ENCODE data around the gene DAAM2.

Gene DAAM2

DNA sequence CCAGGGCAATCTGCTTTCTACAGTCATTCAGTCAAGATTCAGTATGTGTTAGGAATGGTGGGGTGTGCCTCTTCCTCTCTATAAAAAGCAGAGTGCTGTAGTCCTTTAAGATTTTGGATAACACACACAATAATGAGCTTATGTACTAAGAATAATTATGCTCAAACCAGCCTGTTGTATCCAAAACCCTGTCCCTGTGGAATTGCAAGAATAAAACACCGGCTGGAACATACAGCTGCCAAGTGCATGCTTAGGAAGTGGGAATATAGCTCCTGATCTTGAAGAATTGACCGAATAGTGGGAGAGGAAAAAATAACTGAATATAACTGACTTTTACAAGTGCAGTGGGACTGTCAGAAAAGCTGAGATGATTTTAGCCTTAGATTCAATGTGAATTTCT lies 143.1 kb downstream of the DAAM2 start:
- ChIA-PET POLR2A (no interaction called here), CTCF (interaction anchor here (1.2 kb wide), 1 partner anchor 70 kb away, joined by 4 read pairs; no protein-coding TSS in a partner anchor)

GRCh38 chr6:39936857-39937256 lies 144.7 kb downstream of the DAAM2 start:
- TF ChIP-seq CTCF (IDR thresholded peaks at IDR 0.05; ENCODE audit: control extremely low read depth, extremely low read depth, low read depth, missing control alignments): no peak
- CTCF ChIA-PET: no interaction called here
- POLR2A ChIA-PET: no interaction called here
- no peak for DNase-seq (ENCODE audit: extremely low spot score)

More for the DNA sequence above, 143.1 kb downstream of the DAAM2 start:
- no peak for DNase-seq (ENCODE audit: extremely low spot score)
- TF ChIP-seq CTCF (IDR thresholded peaks at IDR 0.05; ENCODE audit: control extremely low read depth, extremely low read depth, low read depth, missing control alignments): no peak

DNA sequence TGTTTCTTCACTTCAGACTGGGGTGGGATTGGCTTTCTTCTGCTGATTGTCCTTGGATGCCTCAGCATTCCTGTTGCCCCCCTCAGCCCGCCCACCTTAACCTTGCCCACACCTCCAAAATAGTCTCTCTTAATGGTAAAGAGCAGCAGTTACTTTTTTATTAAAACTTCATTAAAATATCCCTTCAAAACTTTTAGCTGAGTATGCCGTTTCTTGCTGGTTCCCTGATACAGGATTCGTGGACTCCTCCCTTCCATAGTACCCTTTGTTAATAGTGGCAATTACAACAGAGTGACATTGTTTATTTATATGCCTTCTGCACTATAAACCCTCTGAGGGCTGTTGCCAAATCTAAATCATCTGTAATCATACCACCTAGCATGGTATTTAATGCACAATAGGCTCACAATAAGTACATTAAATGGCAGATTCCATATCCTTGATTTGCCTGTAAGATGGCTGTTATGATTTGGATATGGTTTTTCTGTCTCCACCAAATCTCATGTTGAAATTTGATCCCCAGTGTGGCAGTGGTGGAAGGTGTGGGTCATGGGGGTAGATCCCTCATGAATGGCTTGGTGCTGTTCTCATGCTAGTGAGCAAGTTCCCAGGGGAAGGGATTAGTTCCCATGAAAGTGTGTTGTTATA lies 145.6 kb downstream of the DAAM2 start:
- DNase-seq (ENCODE audit: extremely low spot score): no peak
- ChIA-PET CTCF (no interaction called here), POLR2A (no interaction called here)
- TF ChIP-seq CTCF (IDR thresholded peaks at IDR 0.05; ENCODE audit: control extremely low read depth, extremely low read depth, low read depth, missing control alignments): no peak

GRCh38 chr6:39938773-39939654 lies 146.8 kb downstream of the DAAM2 start:
- ChIA-PET CTCF (no interaction called here), POLR2A (no interaction called here)
- DNase-seq (ENCODE audit: extremely low spot score): no peak
- no peak for TF ChIP-seq CTCF (IDR thresholded peaks at IDR 0.05; ENCODE audit: control extremely low read depth, extremely low read depth, low read depth, missing control alignments)

DNA sequence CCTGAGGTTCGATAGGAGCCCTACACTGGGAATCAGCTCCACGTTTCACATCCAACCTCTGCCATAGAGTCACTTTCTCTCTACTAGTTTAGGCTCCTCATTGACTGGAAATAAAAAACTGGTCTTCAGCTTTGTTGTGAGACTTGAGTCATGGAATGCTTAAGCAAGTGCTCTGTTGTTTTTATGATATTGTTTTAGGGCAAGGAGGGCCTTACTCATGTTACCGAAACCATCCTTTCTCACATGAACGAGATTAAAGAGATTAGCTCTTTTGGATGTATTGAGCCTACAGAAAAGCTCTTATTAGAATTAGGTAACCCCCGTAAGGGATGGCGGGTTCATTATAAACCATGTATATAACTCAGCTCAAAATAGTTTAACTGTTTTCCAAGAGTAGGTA lies 149.0 kb downstream of the DAAM2 start:
- ChIA-PET POLR2A (no interaction called here), CTCF (no interaction called here)
- TF ChIP-seq CTCF (IDR thresholded peaks at IDR 0.05; ENCODE audit: control extremely low read depth, extremely low read depth, low read depth, missing control alignments): no peak
- DNase-seq (ENCODE audit: extremely low spot score): no peak

GRCh38 chr6:39941820-39942219 lies 149.6 kb downstream of the DAAM2 start:
- POLR2A ChIA-PET: no interaction called here
- CTCF ChIA-PET: no interaction called here
- DNase-seq (ENCODE audit: extremely low spot score): no peak
- no peak for TF ChIP-seq CTCF (IDR thresholded peaks at IDR 0.05; ENCODE audit: control extremely low read depth, extremely low read depth, low read depth, missing control alignments)

Measured in GM10248 (cell line).